NCI-H226 (cell line): ENCODE measurements around the gene ID1.
"Not testable (repeated sequence)": the region's sequence is repeated elsewhere in the genome, so short reads cannot be mapped to it uniquely, and the experiment has no call there.

Experiments
- DNase-seq: peaks from one replicate; pipeline ENCODE4 v3.0.0-alpha.2; 2015

The ID1 gene

GRCh38 chr20:31602779-31603441, 2.2 kb upstream of the ID1 start:
- DNase-seq: peak; percentile 55

- peak; percentile 99 for DNase-seq
These were observed 1.1 kb upstream of the ID1 start for GRCh38 chr20:31603822-31604566.

GRCh38 chr20:31604567-31605030, 490 bp upstream of the ID1 start:
- DNase-seq: no peak

GRCh38 chr20:31605902-31606803, 1.1 kb downstream of the ID1 start:
- no peak for DNase-seq

- DNase-seq: peak; percentile 77
These were observed 1.9 kb downstream of the ID1 start for GRCh38 chr20:31606804-31607639.

- peak; percentile 45 for DNase-seq
These were observed 2.7 kb downstream of the ID1 start for GRCh38 chr20:31607640-31608250.

- DNase-seq: peak; percentile 91
These were observed 3.3 kb downstream of the ID1 start for GRCh38 chr20:31608251-31608945.

GRCh38 chr20:31612271-31612640, 7.2 kb downstream of the ID1 start:
- not testable (repeated sequence) for DNase-seq

- DNase-seq: no peak
These were observed 10.3 kb downstream of the ID1 start for GRCh38 chr20:31615416-31615815.

- DNase-seq: no peak
These were observed 12.5 kb downstream of the ID1 start for GRCh38 chr20:31617432-31618104.

- no peak for DNase-seq
These were observed 15.2 kb downstream of the ID1 start for GRCh38 chr20:31620246-31620645.

GRCh38 chr20:31623123-31623505, 18.0 kb downstream of the ID1 start:
- not testable (repeated sequence) for DNase-seq

GRCh38 chr20:31626534-31626933, 21.4 kb downstream of the ID1 start:
- not testable (repeated sequence) for DNase-seq

GRCh38 chr20:31628057-31628456, 23.0 kb downstream of the ID1 start:
- DNase-seq: not testable (repeated sequence)

GRCh38 chr20:31630187-31630790, 25.2 kb downstream of the ID1 start:
- DNase-seq: no peak

- no peak for DNase-seq
These were observed 27.7 kb downstream of the ID1 start for GRCh38 chr20:31632548-31633338.

- no peak for DNase-seq
These were observed 28.3 kb downstream of the ID1 start for GRCh38 chr20:31633339-31633914.

GRCh38 chr20:31637660-31638059, 32.6 kb downstream of the ID1 start, which contains the start of gene COX4I2:
TSS of gene COX4I2 (plus strand) at chr20:31637912. CDS start at chr20:31639018, 1,106 bp downstream.
- DNase-seq: no peak

- no peak for DNase-seq
These were observed 33.2 kb downstream of the ID1 start for GRCh38 chr20:31638317-31638716.
